Hematopoietic multipotent progenitor cell treated with erythropoietin and hydrocortisone succinate and interleukin-3 and kit ligand, for 4 days (in vitro differentiated cells): ENCODE measurements around the gene TMTC3.

ENCODE experiments used
- DNase-seq: peaks from one replicate; pipeline ENCODE4 v3.0.0-alpha.2; 2015

The TMTC3 gene

DNA sequence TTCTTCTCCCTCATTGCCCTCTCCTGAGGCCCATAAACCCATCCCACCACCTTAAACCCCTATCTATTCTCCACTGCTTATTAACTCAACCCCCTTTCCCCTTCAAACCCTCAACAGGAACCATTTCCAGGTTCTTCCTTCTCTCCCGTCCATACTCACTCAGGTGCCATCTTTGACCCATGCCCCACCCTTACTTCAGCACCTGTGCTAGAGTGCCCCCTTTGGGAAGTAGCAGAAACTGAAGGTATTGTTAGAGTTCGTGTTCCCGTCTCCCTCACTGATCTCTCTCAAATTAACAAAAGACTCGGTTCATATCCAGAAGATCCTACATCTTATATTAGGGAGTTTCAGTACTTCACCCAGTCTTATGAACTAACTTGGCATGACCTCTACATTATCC is 86.6 kb downstream of the TMTC3 start:
- no peak for DNase-seq

DNA sequence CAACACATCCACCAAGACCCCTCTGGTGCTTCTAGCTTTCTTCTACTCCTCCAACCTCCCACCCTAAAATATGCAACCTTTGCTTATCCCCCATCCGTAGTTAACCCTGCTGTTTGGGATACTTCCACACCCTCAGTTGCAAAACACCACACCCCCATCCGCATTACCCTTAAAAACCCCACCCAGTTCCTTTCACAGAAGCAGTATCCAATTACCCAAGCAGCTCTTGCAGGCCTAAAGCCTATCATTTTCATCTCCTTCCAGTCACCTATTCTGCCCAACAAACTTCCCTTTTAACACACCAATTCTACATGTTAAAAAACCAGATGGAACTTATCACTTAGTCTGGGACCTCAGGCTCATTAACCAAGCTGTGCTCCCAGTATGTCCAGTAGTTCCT is 88.2 kb downstream of the TMTC3 start:
- DNase-seq = no peak

DNA sequence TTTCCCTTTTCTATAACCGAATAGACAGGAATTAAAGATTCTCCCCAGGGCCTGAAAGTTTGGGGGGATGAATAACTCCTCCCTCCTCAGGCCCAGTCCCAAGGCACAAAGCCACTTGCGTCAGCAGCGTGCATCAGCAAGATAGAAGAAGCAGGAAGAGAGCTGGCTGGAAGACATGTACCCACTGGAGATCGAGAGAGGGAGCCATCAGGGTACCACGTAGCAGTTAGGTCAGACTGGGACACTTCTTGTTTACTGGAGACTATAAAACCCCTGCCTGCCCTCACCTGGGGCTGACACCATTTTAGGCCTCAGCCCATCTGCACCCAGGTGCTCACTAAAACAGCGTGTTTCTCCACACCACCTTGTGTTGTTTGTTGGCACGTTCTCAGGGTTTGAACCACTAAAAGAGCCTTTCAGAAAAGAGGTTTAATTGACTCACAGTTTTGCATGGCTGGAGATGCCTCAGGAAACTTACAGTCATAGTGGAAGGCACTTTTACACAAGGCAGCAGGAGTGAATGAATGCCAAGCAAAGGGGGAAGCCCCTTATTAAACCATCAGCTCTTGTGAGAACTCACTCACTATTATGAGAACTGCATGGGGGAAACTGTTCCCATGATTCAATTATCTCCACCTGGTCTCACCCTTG is 93.2 kb downstream of the TMTC3 start:
- DNase-seq = no peak

DNA sequence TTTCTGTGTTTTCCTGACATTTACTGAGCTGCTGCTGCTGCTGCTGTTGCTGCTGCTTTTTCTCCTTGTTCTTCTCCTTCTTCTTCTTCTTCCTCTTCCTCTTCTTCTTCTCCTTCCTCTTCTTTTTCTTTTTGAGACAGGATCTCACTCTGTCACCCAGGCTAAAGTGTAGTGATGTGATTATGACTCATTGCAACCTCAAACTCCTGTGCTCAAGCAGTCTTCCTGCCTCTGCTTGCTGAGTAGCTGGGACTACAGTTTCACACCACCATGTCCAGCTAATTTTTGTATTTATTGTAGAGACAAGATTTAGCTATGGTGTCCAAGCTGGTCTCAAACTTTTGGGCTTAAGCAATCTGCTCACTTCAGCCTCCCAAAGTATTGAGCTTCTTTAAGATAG is 95.8 kb downstream of the TMTC3 start:
- no peak for DNase-seq

DNA sequence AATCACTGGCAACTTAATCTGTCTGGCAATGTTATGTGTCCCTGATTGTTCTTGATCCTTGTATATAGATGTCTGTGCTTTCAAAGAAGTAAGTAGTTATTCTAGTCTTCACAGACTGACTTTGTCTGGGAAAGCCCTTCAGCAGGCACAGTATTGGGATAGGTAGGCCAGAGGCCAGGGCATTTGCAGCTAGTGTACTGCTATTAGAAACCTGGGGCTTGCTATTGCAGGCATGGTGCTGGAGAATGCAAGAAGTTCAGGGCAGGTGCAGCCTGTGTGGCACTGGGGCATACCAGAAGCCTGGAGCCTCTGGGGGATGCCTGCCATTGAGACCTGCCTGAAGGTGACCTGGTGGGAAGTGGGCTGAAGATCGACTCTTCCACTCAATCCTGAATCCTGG is 96.3 kb downstream of the TMTC3 start:
- DNase-seq = no peak

DNA sequence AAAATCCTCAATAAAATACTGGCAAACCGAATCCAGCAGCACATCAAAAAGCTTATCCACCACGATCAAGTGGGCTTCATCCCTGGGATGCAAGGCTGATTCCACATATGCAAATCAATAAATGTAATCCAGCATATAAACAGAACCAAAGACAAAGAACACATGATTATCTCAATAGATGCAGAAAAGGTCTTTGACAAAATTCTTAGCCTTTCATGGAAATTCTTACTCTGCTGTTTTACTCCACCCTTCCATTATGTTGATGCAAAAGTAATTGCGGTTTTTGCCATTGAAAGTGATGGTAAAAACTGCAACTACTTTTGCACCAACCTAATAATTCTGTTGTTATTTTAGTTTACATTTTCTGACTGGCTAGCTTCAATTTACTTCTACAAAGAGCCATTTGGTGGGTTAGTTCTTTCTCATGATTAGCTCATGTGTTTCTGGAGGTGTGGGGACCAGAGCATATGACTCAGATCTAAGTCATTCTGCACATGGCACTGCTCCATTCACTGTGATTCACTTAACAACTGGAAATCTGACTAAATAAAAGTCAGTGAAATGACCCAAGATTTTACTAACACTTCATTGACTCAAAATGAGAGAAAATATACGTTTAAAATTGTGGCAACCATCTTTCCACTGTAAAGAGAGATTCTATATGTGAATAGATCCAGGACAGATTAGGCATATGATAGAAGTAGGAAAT is 99.9 kb downstream of the TMTC3 start:
- no peak for DNase-seq

DNA sequence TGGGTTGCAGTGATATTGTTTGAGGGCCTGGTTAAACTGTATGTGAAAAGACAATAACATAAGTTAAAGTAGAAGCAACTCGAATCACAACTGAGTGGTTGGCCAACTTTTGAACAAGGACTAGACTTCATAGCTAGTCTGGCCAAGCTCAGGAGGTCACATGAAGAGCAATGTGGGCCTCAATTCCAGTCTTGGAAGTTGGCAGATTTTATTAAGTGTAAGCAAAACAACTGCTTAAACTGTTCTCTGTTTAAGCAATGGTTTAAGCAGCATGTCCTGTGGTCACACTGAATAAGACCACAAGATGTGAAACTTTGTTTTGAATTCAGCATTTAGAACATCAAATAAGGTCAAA is 100.4 kb downstream of the TMTC3 start:
- no peak for DNase-seq

DNA sequence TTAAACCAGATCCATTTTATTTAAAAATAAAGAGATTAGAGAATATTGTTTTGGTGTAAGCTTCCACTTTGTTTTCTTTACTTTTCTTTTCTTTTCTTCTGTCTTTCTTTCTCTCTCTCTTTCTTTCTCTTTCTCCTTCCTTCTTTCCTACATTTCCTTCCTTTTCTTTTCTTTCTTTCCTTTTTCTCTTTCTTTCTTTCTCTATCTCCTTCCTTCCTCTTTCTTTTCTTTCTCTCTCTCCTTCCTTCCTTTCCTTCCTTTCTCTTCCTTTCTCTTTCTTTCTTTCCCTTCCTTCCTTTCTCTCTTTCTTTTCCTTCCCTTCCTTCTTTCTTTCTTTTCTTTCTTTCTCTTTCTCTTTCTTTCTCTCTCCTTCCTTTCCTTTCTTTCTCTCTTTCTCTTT is 100.8 kb downstream of the TMTC3 start:
- DNase-seq = no peak

DNA sequence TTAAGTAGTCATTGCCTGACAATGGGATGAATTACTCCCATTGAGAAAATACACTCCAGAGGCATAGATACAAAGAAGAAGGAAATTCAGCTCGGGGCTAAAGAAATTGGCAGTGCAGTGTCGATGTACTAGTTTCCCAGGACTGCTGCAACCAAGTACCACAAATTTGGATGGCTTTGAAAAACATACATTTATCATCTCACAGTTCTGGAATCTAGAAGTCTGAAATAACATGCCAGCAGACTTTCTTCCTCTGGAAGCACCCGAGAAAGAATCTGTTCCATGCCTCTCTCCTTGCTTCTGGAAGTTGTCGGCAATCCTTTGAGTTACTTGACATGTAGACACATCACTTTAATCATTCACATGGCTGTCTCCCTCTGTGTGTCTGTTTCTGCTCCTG is 101.9 kb downstream of the TMTC3 start:
- DNase-seq = no peak

DNA sequence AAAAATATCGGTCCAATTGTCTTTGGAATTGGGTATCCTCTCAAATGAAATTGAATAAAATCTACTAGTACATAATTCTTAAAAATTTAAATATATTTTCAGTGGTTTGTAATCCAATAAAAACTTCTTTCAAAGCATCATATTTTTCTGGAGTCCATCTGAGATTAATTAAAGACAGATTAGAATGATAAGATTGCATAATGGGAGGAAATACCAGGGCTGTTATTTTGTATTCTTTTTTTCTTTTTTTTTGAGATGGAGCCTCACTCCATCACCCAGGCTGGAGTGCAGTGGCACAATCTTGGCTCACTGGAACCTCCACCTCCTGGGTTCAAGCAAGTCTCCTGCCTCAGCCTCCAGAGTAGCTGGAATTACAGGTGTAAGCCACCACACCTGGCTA is 103.8 kb downstream of the TMTC3 start:
- DNase-seq = no peak

DNA sequence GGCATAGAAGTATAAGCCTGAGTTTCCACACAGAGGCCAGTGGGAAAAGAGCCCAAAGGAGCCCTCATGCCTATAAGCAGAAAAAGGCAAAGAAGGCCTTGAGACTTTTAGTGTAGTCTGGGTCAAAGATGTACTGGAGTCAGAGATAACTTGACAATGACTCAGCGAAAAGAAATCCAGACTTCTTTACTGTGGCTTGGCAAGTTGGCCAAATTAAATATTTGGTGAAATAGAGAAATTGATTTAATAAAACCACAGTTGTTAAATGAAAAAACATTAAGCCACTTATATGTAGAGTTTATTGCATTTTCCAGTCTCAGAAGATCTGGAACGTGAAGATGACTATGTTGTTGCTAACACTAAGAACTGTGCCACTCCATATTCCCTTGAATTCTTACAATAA is 105.1 kb downstream of the TMTC3 start:
- DNase-seq = peak; percentile 24

DNA sequence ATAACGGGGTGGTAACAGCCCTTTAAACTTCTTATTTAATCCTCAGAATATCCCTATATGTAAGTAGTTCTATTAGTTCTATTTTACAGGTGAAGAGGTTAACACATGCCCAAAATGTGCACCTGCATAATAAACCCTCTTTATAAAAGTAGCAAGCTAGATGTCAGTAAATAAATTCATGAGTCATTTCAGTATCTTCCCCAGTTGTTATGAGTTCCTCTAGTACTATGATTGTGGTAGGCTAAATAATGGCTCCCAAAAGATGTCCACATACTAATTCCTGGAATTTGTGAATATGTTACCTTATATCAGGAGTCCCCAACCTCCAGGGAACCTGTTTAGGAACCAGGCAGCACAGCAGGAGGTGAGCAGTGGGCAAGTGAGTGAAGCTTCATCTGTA is 106.5 kb downstream of the TMTC3 start:
- DNase-seq = no peak
